Measurements from ENCODE around the gene TCF4.

DNA sequence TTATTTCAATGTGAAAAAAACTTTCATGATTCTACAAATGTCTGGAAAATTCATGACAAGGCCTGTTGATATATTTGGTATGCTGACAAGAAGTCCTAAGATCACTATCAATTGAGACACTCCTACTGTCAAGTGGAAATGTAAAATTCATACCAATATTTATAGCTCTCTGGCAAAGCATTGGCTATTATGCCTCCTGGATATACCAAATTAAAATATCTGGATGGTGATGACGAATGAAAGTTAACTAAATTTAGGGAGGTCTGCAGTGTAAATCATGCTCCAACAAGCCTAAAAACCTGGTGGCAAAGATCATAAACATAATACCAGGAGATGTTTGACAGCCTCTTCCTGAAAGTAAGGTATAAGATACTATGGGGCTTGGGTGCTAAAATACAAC is 41.1 kb upstream of the TCF4 start:
- TF ChIP-seq, protein P1, sequence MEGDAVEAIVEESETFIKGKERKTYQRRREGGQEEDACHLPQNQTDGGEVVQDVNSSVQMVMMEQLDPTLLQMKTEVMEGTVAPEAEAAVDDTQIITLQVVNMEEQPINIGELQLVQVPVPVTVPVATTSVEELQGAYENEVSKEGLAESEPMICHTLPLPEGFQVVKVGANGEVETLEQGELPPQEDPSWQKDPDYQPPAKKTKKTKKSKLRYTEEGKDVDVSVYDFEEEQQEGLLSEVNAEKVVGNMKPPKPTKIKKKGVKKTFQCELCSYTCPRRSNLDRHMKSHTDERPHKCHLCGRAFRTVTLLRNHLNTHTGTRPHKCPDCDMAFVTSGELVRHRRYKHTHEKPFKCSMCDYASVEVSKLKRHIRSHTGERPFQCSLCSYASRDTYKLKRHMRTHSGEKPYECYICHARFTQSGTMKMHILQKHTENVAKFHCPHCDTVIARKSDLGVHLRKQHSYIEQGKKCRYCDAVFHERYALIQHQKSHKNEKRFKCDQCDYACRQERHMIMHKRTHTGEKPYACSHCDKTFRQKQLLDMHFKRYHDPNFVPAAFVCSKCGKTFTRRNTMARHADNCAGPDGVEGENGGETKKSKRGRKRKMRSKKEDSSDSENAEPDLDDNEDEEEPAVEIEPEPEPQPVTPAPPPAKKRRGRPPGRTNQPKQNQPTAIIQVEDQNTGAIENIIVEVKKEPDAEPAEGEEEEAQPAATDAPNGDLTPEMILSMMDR (IDR thresholded peaks at IDR 0.05) = no peak
- TF ChIP-seq SIN3A (IDR thresholded peaks at IDR 0.05; ENCODE audit: borderline replicate concordance, insufficient read depth, low read depth, low read length) (no peak), POLR2AphosphoS5 (IDR thresholded peaks at IDR 0.05; ENCODE audit: low read depth, low read length) (no peak)

All from Panc1 (cell line).